GM19397 (cell line): ENCODE measurements around the gene RANGAP1.

Experiments used
- ATAC-seq: cut with Tn5 transposase; IDR thresholded peaks from one replicate; pipeline ENCODE4 v1.9.1; 2021; ENCODE audit warnings: mild to moderate bottlenecking, moderate library complexity; ENCODE audit not compliant: unreplicated experiment

RANGAP1 gene, protein sequence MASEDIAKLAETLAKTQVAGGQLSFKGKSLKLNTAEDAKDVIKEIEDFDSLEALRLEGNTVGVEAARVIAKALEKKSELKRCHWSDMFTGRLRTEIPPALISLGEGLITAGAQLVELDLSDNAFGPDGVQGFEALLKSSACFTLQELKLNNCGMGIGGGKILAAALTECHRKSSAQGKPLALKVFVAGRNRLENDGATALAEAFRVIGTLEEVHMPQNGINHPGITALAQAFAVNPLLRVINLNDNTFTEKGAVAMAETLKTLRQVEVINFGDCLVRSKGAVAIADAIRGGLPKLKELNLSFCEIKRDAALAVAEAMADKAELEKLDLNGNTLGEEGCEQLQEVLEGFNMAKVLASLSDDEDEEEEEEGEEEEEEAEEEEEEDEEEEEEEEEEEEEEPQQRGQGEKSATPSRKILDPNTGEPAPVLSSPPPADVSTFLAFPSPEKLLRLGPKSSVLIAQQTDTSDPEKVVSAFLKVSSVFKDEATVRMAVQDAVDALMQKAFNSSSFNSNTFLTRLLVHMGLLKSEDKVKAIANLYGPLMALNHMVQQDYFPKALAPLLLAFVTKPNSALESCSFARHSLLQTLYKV

DNA sequence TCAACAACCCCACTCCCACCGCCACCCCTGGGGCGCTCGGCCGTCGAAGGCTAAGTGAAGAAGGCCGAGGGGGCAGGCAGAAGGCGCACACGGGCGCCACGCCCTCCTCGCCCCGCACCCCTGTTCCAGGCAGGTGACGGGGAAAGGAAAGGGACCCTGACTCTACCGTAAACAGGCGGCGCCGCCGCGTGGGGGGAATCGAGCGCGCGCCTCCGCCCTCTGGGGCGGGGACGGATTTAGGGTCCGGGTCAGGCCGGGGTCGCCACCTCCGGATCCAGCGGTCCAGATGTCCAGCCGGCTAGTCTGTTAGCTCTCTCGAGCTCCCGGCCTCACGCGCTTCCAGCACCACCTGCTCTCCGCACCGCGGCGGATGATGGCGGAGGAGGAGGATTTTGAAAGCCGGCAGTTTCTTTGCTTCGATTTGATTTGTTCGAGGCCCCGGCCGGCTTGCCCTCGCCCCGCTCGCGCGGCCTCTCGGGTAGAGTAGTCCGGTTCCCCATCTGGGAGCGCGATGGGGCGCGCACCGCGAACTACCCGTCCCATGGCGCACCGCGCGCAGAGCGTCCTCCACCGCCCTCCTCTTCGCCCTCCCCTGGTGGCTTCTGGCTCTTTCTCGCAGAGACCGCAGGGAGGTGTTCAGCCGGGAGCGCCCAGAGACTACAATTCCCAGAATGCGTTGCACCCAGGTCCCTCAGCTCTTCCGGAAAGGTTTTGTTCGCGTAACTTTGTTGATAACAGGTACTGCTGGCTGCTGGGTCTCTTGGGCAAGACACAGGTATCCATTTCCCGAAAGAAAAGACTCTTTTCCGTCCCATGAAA lies at the start of gene RANGAP1:
Gene RANGAP1 (minus strand): TSS at position 368 of the 819 bp plus-strand sequence. CDS start 5,143 bp downstream, outside the sequence.
- peak; percentile 94 for ATAC-seq

DNA sequence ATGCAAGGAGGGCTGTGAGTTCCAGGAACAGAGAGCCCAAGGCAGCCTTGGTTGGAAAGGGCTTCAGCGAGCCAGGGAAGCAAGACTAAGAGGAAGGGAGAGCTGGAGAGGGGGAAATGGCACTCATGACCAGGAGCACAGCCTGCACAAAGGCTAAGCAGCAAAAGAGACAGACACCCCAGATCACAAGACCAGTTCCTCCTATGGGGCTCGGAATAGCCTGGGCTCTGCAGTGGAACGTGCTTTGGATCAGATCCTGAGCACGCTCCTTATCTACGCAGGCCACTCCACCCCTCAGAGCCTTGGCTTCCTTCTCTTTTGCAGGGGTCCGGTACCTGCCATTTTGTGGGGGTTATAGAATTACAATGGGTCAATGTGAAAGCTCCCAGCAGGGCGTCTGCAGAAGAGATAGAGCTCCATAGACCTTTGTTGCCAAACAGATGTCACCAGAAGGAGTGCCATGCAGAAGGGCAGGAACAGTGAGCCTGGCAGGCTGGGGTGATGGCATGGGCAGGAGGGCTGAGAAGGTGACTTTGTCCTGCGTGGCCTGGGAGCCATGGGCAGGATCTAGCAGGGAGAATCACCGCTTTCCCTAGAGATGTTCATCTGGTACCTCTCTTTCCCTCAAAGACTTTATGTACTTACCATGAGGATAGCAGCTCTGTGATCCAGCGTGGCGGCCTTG lies 49.1 kb upstream of the RANGAP1 start:
- no peak for ATAC-seq

DNA sequence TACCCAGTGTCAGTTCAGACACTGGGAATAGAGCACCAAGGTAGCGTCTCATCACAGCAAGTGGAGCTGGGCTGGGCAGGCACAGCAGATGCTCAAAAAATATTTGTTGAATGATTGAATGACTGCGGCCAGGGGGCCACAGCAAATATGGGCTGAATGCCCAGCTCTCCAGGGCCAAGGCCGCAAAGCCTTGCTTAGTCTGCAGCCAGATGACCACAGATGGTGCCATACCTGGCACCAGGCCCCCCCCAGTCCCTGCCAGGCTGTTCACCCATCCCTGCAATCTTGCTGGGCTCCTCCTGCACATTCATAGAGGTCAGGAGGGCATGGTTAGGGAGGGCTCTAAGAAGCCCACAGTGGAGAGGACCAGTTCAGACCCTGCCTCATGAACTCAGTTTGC lies 48.2 kb upstream of the RANGAP1 start:
- ATAC-seq, result no peak

DNA sequence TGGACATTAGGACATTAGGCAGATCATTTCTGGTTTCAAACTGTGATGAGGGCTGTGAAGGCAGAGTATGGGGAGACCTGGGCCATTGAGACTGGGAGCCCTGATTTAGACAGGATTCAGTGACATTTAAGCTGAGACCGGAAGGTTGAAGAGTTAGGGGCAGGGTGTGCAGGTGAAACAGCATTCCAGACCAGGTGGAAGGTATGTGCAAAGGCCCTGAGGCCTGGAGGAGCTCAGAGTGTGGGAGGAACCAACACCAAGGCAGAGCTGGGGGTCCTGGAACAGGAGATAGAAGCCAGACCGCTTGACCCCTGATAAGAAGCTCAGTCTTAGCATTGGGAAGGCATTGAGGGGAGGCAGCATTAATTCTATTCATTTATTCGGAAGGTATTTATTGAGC lies 47.8 kb upstream of the RANGAP1 start:
- no peak for ATAC-seq

DNA sequence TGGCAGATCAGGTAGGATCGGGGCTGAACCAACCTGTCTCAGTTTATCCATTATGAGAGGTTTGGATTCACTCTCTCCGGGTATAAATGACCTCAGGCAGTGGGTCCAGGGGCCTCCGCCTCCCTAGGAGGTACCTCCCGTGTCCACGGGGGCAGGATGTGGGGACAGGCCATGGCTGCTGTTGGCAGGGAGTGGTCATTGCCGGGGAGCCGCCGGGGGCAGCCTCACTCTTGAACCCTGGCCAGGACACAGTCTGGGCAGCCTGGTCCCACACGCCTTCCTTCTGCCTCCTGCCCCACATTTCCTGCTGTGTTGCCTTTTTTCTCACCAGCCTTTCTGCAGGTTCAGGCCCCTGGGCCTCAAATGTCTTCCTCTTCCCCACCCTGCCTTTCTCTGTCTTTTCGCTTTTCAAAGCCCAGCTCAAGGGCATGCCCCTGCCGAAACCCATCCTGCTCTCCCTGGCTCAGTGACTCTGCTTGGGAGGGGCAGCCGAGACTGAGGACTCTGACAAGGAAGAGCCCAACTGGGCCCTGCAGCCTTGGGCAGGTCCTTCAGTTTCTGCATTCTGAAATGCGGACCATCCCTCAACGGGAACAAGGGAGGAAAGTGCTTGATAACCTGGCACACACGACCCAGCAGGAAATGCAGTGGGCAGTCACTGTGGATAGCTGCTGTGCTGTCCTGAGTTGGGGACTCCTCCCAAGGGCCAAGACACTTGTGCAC lies 46.4 kb upstream of the RANGAP1 start:
- no peak for ATAC-seq

DNA sequence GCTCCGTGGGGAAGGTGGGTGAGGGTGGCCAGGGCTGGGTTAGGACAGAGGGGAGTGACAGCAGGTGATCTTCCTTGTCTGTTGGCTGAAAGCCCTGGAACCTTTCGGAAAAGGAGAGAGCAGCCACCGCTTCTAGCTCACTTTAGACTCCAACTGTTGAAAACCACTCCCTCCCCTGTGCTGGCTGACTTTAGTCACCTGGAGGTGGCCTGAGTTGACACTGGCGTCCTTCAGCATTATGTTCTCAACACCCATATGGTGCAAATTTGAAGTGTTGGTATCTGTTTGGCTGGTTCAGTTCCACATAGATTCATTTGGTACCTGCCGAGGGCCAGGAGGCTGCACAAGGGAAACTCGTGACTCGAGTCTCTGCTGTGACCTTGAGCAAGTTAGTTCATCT lies 44.2 kb upstream of the RANGAP1 start:
- ATAC-seq, result no peak

DNA sequence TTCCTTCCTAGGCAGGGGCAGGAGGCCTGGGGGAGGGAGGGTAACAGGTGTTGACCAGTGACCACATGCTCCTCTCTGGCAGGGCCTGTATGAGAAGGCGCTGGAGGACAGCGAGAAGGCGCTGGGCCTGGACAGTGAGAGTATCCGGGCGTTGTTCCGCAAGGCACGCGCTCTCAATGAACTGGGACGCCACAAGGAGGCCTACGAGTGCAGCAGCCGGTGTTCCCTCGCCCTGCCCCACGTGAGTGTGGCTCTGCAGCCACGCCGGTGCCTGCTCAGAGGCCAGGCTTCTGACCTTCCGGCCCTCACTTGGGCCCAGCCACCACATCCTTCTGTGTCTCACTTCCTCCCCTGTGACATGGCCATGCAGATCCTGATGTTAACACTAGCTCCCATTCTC lies 41.1 kb upstream of the RANGAP1 start:
- ATAC-seq, result no peak

DNA sequence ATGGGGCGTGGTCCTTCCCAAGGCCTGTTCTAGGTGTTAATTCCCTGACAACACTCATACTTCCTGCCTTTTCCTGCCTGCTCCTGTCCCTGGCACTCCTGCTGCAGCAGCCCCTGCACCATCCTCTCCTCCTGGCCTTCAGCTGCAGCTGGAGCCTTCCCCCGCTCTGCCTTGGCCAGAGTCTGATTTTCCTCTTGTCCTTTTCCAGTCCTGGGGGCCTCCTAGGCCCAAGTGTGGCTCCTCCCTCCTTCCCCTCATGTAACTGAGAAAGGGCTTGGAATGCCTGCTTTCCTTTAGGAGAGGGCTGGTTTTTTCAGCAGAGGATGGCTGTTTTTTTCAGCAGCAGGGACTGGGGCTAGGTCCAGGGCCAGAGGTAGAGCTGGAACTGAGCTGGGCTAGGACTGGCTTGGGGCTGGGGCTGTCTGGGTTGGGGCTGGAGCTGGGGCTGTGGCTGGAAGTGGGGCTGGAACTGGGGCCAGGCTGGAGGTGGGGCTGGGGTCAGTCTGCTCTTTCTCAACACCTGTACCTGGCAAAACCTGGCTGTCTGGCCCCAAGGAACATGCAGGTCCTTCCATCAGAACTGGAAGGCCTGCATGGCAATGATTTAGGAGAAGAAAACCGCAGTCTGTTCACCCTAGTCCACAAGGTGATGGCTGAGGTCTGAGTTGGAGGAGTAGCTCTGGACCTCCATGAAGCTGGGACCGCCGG lies 39.0 kb upstream of the RANGAP1 start:
- no peak for ATAC-seq

DNA sequence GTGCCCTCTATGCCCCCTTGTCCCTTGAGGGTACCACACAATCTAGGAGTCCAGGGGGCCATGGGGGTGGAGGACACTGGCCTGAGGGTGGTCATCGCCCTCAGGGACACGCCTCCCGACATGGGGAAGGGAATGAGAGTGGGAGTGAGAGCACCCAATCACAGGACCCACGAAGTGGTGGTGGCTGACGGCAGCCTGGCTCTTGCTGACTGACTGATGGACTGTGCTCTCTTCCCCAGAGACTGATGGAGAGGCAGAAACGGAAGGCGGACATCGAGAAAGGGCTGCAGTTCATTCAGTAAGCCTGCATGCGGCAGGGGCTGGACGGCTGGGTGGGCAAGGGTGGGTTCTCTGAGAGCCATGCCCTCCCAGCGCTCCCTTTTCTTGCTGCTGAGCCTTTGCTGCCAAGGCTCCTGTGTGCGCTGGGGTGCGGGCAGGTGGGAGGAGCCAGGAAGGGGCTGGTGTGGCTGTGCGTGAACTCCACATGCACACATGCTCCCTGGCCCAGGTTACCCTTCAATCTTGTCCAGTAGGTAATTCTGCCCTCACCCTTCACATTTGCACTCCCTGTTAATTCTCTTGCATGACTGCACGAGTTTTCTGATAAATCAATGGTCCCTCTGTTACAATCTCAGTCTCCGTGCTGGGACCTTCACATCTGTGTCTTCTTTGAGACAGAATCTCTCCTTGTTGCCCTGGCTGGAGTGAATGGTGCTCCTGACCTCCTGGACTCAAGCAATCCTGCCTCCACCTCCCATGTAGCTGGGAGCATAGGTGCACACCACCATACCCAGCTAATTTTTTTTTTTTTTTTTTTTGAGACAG lies 34.6 kb upstream of the RANGAP1 start:
- no peak for ATAC-seq

DNA sequence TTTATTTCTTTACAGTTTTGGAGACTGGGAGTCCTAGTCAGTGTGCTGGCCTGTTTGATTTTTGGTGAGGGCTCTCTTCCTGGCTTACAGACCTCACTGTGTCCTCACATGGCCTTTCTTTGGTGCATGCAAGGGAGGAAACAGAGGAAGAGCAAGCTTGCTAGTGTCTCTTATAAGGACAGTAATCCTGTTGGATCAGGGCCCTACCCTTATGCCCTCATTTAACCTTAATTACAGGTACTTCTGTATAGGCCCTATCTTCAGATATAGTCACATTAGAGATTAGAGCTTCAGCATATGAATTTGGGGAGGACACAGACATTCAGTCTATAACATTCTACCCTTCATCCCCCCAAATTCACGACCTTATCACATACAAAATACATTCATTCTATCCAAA lies 29.6 kb upstream of the RANGAP1 start:
- no peak for ATAC-seq

DNA sequence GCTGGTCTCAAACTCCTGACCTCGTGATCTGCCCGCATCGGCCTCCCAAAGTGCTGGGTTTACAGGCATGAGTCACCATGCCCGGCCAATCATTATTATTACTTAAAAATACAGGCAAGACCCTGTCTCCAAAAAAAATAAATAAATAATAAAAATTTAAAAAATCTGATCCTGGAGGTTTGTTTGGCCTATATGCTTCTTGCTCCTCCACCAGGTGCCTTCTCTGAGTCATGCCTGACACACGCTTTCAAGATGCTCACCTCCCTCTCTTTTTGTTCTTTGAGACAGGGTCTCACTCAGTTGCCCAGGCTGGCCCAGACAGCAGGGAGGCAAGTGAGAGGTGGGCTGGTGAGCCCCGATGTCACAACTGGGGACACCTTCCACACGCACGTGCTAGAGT lies 28.8 kb upstream of the RANGAP1 start:
- ATAC-seq, result no peak

DNA sequence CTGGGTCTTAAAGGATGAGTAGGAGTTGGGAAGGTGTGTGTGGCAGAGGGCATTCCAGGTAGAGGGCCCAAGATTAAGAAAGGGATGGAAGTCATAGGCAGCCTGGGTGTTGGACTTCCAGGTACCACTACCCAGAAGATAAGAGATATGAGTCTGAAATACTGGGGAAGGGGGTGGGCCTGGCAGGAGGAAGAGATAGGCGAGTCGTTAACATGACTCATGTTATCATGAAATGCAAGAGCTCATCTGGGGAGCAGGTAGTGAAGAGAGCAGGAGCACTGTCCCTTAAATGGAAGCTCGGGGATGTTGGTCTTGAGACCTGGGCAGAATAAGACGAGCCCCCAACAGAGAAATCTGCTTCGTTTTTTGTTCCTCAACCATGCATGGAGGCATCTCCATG lies 25.5 kb upstream of the RANGAP1 start:
- no peak for ATAC-seq

DNA sequence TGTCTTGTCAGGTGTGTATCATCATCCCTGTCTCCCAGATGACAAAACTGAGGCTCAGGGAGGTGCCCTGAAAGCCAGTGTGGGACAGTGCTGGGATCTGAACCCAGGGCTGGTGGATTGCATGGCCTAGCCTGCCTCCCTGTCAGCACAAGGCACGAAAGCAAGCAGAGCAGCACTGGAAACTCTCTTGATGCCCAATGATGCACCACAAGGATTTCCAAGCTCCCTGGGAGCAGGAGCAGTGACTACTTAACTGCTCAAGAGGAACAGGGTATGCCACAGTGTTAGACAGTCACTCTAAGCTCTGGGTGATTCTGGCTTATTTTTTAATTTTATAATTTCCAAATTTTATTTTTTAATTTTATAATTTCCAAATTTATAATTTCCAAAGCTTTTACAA lies 24.3 kb upstream of the RANGAP1 start:
- ATAC-seq, result no peak

DNA sequence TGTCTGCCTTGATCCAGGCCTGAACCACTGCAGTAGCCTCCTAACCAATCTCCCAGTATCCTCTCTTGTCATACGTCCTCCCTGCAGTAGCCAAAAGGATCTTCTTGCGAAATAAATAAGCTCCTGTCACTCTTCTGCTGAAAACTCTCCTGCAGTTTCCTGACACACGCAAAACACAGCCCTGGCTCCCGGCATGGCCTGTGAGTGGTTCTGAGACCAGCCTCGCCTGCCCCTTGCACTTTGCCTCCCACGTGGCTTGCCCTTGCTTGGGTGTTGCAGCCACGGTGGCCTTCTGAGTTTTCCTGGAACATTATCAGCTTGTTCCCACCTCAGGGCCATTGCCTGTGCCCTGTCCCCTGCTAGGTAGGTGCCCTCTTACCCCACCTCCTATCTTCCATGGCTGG lies 22.6 kb upstream of the RANGAP1 start:
- no peak for ATAC-seq

DNA sequence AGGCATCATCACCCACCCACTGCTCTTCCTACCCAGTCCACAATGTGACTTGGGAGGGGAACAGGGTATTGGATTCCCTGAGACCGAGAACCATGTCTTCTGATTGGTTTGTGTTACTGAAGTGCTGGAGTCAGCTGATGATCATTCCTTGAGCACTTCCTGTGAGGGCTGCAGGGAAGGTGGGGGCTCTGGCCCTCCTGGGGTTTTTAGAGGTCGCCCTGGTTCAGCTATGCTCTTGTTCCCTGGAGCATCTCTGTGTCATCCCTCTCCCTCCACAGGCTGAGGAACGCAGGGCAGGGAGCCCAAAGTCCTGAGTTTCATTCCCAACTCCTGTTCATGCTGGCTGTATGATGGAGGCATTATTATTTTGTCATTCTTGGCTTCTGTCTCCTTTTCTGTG lies 22.1 kb upstream of the RANGAP1 start:
- no peak for ATAC-seq

DNA sequence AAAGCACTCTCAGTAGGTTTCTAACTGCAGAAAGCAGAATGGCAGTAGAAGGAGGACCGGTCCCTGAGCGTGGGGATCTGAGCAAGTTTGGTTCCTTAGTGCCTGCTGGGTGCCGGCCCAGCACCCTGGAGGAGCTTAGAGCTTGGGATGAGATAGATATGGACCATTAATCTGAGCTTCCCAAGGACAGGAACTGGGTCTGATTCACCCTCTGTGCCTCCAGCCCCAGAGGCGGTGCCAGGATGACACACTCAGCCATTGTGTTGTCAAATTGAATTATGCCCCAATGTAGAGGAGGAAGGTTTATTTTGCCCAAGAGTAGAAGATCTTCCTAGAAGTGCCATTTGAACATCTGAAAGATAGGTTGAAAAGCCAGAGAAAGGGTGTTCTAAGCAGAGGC lies 19.7 kb upstream of the RANGAP1 start:
- no peak for ATAC-seq

DNA sequence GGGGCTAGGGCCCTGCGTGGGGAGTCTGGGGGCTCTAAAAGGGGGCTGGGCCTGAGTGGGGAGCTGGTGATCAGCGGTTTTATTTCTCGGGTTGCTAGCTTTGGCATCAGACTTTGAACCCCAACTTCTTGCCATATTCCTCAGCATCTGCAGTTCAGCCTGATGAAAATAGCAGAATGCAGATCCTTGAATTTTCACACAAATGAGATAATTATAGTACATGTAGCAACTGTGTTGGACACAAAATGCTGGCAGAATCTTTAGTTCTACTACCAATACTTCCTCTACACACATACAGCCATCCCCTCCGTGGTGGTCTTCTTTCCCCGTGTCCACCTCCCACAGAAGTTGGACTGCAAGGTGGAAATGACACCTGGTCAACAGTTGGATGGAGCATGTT lies 16.8 kb upstream of the RANGAP1 start:
- no peak for ATAC-seq

DNA sequence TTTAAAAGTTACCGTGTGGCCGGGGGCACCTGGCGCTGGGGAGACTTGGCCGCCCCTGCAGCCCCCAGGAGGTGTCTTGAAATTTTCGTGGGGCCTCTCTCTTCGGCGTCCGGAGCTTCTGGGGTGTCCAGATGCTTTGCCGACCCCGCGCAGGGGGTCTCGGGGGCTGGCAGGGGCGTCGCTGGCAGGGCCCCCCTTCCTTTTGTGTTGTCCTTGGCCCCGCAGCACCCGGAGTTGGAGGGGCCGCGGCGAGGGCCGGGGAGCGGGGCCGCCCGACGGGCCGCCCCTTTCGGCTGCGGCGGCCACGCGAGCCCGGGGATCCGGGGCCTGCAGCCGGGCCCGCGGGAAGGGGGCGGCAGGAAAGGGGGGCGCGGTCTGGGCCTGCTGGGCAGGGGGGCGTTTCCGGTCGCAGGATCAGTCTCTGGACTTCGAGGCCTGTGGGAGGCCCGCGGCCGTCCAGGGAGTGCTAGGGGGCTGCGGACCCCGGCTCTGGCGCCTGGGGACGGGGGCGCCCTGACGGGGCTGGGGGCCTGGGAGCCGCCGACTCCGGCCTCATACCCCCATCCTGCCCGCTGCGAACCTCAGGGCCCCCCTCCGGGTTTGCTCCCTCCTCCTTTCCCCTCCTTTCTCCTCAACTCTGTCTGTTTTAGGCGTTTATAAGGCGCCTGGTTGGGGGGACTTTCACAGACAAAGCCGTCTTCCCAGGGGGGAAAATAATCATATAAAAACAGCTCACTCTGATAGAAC lies 16.2 kb upstream of the RANGAP1 start:
- ATAC-seq, result no peak
